Measurements from ENCODE around the gene ATP13A4.

DNA sequence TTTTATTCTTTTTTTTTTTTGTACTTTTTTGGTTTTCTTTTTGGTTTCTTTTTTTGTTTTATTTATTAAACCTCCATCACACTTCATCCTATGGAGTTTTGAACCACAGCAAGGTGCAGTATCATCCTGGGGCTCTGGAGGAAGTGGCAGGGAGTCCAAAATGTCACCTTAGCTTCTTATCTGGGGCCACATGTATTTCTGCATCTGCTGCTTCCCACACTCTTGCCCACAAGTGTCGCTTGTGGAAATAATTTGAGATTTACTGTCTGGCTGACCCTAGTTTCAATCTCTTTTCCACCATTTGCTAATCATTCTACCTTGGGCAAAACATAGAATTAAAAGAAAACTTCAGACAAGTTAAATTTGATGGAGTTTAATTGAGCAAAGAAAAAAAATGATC, 44.7 kb upstream of the ATP13A4 start:
- TF ChIP-seq CTCF (IDR thresholded peaks at IDR 0.05) (no peak), POLR2A (IDR thresholded peaks at IDR 0.05) (no peak)

Data from thyroid gland (tissue), 4 donors.